GM12874 (cell line): ENCODE results near the gene AMPD2.

Source experiments
- TF ChIP-seq, protein P1 (sequence below): IDR thresholded peaks from 2 replicates; pipeline ENCODE4 v1.5.1; 2011; ENCODE audit warnings: low read depth, mild to moderate bottlenecking, control low read depth, low read length, moderate library complexity; ENCODE audit not compliant: insufficient read depth

AMPD2 gene

DNA sequence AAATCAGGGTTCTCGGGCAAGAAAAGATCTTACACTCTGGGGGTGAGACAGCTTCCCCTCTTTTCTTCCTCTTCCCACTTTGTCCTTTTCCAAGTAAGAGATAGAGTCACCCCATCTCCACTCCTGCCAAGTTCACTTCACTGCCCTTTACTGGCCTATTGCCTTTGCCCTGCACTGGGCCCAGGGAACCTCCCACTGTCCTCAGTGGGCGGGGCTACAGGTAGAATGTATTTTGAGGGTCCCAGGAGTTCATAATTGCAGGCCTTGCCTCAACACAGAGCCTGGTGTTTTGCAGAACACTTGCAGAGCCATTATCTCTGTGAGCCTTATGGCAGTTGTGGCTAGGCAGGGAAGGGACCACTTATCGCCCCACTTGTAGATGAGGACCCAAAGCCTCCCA lies 3.3 kb downstream of the AMPD2 start:
- TF ChIP-seq, protein P1, sequence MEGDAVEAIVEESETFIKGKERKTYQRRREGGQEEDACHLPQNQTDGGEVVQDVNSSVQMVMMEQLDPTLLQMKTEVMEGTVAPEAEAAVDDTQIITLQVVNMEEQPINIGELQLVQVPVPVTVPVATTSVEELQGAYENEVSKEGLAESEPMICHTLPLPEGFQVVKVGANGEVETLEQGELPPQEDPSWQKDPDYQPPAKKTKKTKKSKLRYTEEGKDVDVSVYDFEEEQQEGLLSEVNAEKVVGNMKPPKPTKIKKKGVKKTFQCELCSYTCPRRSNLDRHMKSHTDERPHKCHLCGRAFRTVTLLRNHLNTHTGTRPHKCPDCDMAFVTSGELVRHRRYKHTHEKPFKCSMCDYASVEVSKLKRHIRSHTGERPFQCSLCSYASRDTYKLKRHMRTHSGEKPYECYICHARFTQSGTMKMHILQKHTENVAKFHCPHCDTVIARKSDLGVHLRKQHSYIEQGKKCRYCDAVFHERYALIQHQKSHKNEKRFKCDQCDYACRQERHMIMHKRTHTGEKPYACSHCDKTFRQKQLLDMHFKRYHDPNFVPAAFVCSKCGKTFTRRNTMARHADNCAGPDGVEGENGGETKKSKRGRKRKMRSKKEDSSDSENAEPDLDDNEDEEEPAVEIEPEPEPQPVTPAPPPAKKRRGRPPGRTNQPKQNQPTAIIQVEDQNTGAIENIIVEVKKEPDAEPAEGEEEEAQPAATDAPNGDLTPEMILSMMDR: no peak

DNA sequence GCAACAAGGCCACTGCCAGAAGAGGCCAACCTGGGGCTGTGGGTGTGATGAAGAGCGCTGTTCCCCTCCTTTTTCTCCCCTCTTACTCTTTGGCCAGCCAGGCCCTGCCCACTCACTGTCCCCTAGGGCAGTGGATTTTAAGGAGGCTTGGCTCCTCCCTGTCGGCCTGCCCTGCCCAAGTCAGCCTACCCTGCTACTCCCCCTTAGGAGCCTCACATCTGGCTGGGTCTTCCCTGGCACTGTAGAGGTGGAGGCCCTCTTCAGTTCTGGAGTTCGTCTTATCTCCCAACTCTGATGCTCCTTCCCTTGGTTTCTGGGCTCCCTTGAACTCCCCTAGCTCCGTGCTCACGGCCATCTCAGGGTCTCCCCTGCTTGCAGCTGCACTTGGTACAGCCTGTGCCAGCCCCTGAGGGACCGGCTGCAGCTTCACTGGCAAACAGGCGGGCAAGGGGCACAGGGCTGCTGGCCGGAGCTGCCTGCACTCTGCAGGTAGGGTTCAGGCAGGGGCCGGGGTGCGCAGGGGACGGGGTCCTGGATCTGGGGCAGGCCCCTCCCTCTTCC lies 4.0 kb downstream of the AMPD2 start:
- TF ChIP-seq, protein P1: no peak

DNA sequence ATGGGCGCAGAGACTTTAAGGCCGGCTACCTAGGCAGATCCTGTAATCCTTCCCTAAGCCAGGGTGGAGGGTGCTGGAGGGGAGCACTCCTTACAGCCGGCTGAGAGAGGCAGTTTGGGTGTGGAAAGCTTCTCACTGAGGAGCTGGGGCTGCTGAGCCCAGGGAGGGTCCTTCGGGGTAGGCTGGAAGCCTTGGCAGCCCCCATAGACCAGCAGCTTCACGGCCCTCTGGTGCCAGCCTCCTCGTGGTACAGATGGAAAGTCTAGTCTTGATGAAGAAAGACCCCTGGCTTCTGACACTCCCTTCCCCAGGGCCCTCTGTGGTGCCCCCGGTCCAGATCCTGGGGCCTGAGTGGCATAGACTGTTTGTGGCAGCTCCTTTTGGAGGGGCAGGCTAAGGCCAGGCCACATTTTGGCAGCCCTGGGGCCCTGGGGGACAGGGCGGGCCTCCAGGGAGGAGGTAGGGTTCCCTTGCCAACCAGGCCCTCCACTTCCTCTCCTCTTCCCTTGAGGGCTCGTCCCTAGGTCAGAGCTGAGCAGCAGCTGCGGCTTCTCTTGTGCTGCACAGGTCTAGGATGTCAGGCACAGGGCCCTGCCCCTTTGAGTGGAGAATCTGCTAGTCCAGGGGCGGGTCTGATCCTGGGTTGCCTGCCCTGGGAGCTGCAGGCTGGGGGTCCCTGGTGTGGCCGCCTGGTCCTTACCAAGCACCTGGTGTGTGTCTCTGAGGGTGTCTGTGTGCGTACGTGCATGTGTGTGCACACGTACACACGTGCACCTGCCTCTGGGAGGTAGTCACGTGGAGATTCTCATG lies 4.8 kb downstream of the AMPD2 start:
- TF ChIP-seq, protein P1: no peak

DNA sequence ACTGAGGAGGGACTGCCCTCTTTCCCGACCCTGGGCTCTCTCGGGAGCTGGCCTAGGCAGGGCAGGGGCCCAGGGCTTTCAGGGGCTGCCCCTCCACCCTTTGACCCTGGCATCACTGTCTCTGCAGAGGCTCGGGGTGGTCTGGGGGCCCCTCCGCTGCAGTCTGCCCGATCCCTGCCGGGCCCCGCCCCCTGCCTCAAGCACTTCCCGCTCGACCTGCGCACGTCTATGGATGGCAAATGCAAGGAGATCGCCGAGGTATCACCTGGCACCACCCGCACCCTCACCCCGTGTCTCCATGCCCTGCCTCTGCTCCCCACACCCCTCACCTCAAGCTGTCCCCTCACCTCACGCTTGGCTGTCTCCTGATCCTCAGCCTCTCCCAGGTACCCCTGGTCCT lies 5.5 kb downstream of the AMPD2 start:
- TF ChIP-seq, protein P1: no peak

DNA sequence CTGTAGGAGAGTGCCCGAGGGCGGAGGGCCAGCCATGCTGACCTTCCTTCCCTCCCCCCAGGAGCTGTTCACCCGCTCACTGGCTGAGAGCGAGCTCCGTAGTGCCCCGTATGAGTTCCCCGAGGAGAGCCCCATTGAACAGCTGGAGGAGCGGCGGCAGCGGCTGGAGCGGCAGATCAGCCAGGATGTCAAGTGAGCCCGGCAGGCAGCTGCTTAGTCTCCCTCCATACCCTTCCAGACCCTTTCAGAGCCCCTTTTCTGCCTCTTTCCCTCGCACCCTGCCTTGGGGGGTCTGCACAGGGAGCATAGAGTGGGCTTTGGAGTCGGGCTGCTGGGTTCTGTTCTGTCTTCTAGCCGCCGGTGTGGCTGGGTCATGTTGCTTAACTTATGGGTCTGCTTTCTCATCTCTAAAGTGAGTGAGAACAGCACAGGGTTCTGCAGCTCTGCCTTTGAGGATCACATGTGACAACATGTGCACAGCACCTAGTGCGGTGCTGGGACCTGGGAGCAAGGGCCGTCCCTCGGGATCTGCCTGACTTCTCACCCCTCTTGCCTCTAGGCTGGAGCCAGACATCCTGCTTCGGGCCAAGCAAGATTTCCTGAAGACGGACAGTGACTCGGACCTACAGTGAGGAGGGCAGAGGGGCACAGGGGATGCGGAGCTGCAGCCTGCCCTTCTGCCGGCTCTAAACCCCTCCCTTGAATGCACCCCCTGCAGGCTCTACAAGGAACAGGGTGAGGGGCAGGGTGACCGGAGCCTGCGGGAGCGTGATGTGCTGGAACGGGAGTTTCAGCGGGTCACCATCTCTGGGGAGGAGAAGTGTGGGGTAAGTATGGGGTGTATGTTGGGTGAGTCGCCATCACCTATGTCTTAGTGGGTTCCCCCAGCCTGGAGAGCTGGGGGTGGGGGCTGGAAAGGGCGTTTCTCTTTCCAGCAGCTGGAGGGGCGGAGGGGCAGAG lies 6.2 kb downstream of the AMPD2 start:
- TF ChIP-seq, protein P1: no peak

DNA sequence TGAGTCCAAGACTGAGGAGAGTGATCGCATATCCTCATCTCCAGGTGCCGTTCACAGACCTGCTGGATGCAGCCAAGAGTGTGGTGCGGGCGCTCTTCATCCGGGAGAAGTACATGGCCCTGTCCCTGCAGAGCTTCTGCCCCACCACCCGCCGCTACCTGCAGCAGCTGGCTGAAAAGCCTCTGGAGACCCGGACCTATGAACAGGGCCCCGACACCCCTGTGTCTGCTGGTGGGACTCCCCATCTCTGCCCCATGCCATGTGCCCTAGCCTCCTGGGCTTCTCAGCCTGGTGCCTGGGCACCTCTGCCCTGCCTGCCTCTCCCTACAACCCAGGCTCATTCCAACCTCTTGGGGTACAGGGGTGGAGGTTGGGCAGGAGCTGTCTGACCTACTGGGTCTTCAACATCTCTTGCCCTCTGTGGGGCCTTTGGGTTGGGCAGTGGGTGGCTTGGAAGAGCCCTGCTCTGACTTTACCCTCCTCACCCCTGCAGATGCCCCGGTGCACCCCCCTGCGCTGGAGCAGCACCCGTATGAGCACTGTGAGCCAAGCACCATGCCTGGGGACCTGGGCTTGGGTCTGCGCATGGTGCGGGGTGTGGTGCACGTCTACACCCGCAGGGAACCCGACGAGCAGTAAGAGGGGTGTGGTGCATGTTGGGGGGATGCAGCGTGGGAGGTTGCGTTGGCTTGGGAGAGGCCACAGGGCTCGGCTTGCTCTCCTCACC lies 7.2 kb downstream of the AMPD2 start:
- TF ChIP-seq, protein P1: no peak
